ENCODE data around the gene GSS. TPM values are rescaled to one million over a fixed set of nuclear protein-coding genes. Genes with fewer than 3 reads are reported as not detected.

The GSS gene
- polyA plus RNA-seq, 3 donors: 30.4 to 52.9 (median 34.0) TPM

GRCh38 chr20:34925981-34926380, 29.6 kb downstream of the GSS start:
- H3K9me3 Mint-ChIP-seq: no peaks in the 10 kb centered on the region
- no peaks in the 10 kb centered on the region for H3K4me1 ChIP-seq (ENCODE audit: control insufficient read depth in 1 of 2, insufficient read depth in 2 of 2, low read length in 2 of 2)
- TF ChIP-seq CTCF (IDR thresholded peaks at IDR 0.05): no peak
- H4K20me1 ChIP-seq (ENCODE audit: insufficient read depth, low read length): no peaks in the 10 kb centered on the region
- peak overlapping the region in 1 of 2 donors; percentile 31 for H3K27ac ChIP-seq (ENCODE audit: low read depth in 1 of 2, low read length in 2 of 2)
- peaks cover 89 to 100% of the 10 kb centered on the region in 2 donors for H3K36me3 ChIP-seq (replicated peaks in 1 of 2; ENCODE audit: control insufficient read depth in 1 of 2, insufficient read depth in 2 of 2, low read length in 2 of 2)
- WGBS (ENCODE audit: insufficient coverage): no CpG with 5 or more reads among the region's 1 CpG
- no peak overlapping the region for H2AFZ ChIP-seq (ENCODE audit: insufficient read depth, low read depth, low read length, poor library complexity, severe bottlenecking)
- no peaks in the 10 kb centered on the region for H3K79me2 ChIP-seq (ENCODE audit: insufficient read depth, low read length)
- no peak for DNase-seq
- no peak overlapping the region for H3K4me3 Mint-ChIP-seq
- H3K27me3 Mint-ChIP-seq (ENCODE audit: low read depth in 3 of 3): peaks cover 0 to 4% (median 0%) of the 10 kb centered on the region in 3 donors
- H3K9me3 ChIP-seq (replicated peaks in 1 of 2; ENCODE audit: control insufficient read depth in 1 of 2, insufficient read depth in 1 of 2, low read length in 2 of 2): no peaks in the 10 kb centered on the region
- H3K4me1 Mint-ChIP-seq: no peaks in the 10 kb centered on the region
- H3K27ac Mint-ChIP-seq: peak overlapping the region in 4 of 7 donors; percentile 17 to 54 (median 36)
- no peak overlapping the region for H3K9ac ChIP-seq (ENCODE audit: insufficient read depth, low read length, poor library complexity, severe bottlenecking)
- no peaks in the 10 kb centered on the region for H3K27me3 ChIP-seq (ENCODE audit: control insufficient read depth in 2 of 2, insufficient read depth in 2 of 2, low read length in 2 of 2)
- H3K4me2 ChIP-seq (replicated peaks; ENCODE audit: extremely low read depth, low read length, poor library complexity, severe bottlenecking): no peak overlapping the region
- intact Hi-C loops (cut with micrococcal nuclease): no loop called here
- peaks cover 0 to 59% of the 10 kb centered on the region in 2 donors for H3K36me3 Mint-ChIP-seq
- no peak overlapping the region for H3K4me3 ChIP-seq (replicated peaks in 1 of 3; ENCODE audit: low read depth in 2 of 3, low read length in 3 of 3)

GRCh38 chr20:34925341-34925740, 30.3 kb downstream of the GSS start:
- WGBS (ENCODE audit: insufficient coverage): no CpG with 5 or more reads among the region's 3 CpGs
- intact Hi-C loops (cut with micrococcal nuclease): no loop called here
- Mint-ChIP-seq H3K4me3 (no peak overlapping the region), H3K27me3 (ENCODE audit: low read depth in 3 of 3) (peaks cover 0 to 4% (median 0%) of the 10 kb centered on the region in 3 donors), H3K27ac (peak overlapping the region in 3 of 7 donors; percentile 32 to 63 (median 40)), H3K4me1 (peaks cover 1% of the 10 kb centered on the region), H3K36me3 (peaks cover 0 to 52% of the 10 kb centered on the region in 2 donors), H3K9me3 (no peaks in the 10 kb centered on the region)
- TF ChIP-seq CTCF (IDR thresholded peaks at IDR 0.05): no peak
- no peak for DNase-seq
- Histone ChIP-seq H3K27me3 (ENCODE audit: control insufficient read depth in 2 of 2, insufficient read depth in 2 of 2, low read length in 2 of 2) (no peaks in the 10 kb centered on the region), H3K4me3 (replicated peaks in 1 of 3; ENCODE audit: low read depth in 2 of 3, low read length in 3 of 3) (no peak overlapping the region), H3K4me1 (ENCODE audit: control insufficient read depth in 1 of 2, insufficient read depth in 2 of 2, low read length in 2 of 2) (no peaks in the 10 kb centered on the region), H3K9me3 (replicated peaks in 1 of 2; ENCODE audit: control insufficient read depth in 1 of 2, insufficient read depth in 1 of 2, low read length in 2 of 2) (no peaks in the 10 kb centered on the region), H3K36me3 (replicated peaks in 1 of 2; ENCODE audit: control insufficient read depth in 1 of 2, insufficient read depth in 2 of 2, low read length in 2 of 2) (peaks cover 90 to 100% of the 10 kb centered on the region in 2 donors), H2AFZ (ENCODE audit: insufficient read depth, low read depth, low read length, poor library complexity, severe bottlenecking) (no peak overlapping the region), H3K4me2 (replicated peaks; ENCODE audit: extremely low read depth, low read length, poor library complexity, severe bottlenecking) (no peak overlapping the region), H3K9ac (ENCODE audit: insufficient read depth, low read length, poor library complexity, severe bottlenecking) (no peak overlapping the region), H3K79me2 (ENCODE audit: insufficient read depth, low read length) (no peaks in the 10 kb centered on the region), H4K20me1 (ENCODE audit: insufficient read depth, low read length) (no peaks in the 10 kb centered on the region), H3K27ac (ENCODE audit: low read depth in 1 of 2, low read length in 2 of 2) (no peak overlapping the region)

Data from CD14-positive monocyte (primary cell).